BE2C (cell line): Measurements from ENCODE around the gene AUNIP.

Experiments used
- DNase-seq: peaks from one replicate; pipeline ENCODE4 v3.0.0-alpha.2; 2020
- H3K27me3 ChIP-seq: fragments of 250-450 bp; sonication (Bioruptor Pico); 2 replicates; pipeline ENCODE4 v1.5.1; 2020; ENCODE audit warnings: mild to moderate bottlenecking
- H3K36me3 ChIP-seq: fragments of 250-450 bp; sonication (Bioruptor Pico); 2 replicates; pipeline ENCODE4 v1.5.1; 2020; ENCODE audit warnings: mild to moderate bottlenecking
- H3K4me1 ChIP-seq: fragments of 250-450 bp; sonication (Bioruptor Pico); 2 replicates; pipeline ENCODE4 v1.5.1; 2020
- H3K4me3 ChIP-seq: 2 replicates; pipeline ENCODE4 v1.5.1; 2011; ENCODE audit warnings: low read depth, low read length
- H3K9me3 ChIP-seq: fragments of 250-450 bp; sonication (Bioruptor Pico); 2 replicates; pipeline ENCODE4 v1.5.1; 2020
- TF ChIP-seq, protein P1 (sequence below): IDR thresholded peaks from 2 replicates; pipeline ENCODE4 v1.5.1; 2012; ENCODE audit warnings: mild to moderate bottlenecking, low read depth, low read length

The AUNIP gene

DNA sequence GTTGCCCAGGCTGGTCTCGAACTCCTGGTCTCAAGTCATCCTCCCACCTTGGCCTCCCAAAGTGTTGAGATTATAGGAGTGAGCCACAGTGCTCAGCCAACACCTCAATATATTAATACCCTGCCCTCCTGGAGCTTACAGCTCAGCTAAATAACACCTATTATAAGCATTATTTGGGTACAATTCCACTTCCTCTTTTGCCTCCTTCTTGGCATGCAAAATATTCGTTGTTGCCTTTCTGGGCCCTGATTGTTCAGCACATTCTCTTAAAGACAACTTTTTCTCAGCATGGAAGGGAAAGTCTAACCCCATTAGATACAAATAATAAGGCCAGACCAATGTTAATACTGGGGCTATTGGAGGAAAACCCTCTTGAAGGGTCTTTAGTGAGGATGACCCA is 13.5 kb upstream of the AUNIP start:
- H3K4me1 ChIP-seq: no peaks in the 10 kb centered on the region
- H3K9me3 ChIP-seq: no peaks in the 10 kb centered on the region
- no peaks in the 10 kb centered on the region for H3K36me3 ChIP-seq
- TF ChIP-seq, protein P1, sequence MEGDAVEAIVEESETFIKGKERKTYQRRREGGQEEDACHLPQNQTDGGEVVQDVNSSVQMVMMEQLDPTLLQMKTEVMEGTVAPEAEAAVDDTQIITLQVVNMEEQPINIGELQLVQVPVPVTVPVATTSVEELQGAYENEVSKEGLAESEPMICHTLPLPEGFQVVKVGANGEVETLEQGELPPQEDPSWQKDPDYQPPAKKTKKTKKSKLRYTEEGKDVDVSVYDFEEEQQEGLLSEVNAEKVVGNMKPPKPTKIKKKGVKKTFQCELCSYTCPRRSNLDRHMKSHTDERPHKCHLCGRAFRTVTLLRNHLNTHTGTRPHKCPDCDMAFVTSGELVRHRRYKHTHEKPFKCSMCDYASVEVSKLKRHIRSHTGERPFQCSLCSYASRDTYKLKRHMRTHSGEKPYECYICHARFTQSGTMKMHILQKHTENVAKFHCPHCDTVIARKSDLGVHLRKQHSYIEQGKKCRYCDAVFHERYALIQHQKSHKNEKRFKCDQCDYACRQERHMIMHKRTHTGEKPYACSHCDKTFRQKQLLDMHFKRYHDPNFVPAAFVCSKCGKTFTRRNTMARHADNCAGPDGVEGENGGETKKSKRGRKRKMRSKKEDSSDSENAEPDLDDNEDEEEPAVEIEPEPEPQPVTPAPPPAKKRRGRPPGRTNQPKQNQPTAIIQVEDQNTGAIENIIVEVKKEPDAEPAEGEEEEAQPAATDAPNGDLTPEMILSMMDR: no peak
- DNase-seq: no peak
- no peaks in the 10 kb centered on the region for H3K27me3 ChIP-seq
- H3K4me3 ChIP-seq: no peak overlapping the region

DNA sequence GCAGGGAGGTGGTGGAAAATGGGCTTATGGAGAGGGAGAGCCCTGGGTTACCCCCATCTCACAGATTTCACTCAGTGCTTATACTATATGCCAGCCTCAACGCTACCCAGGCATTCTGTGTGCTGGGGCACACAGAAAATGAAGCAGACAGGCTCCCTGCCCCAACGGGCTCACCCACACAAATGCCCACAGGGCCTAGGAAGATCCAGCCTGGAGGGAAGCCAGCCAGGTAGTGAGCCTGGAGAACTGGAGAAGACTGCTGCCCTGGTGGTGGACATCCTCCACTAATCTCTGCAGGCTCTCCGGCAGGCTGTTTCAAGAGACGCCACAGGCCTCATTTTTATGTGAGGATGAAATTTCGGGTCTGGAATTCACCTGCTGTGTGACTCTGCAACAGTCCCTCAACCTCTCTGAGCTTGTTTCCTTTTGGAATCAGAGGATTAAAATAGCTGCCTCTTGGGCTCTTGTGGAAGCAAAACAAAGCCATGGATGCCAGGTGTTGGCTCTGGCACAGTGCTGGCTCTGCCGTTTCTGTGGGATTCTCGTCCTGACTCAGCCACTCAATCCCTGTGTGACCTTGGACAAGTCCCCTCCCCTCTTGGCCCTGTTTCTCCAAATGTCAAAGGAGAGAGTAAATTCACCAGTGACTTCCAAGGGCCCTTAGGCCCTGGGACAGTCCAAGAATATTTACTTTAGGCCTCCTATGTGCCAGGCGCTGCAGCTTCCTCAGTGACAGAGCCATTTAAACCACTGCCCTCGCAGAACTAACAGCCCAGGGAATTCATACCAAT is 12.6 kb upstream of the AUNIP start:
- TF ChIP-seq, protein P1: no peak
- Histone ChIP-seq H3K36me3 (no peaks in the 10 kb centered on the region), H3K4me3 (no peak overlapping the region), H3K9me3 (no peaks in the 10 kb centered on the region), H3K4me1 (no peaks in the 10 kb centered on the region), H3K27me3 (no peaks in the 10 kb centered on the region)
- no peak for DNase-seq

DNA sequence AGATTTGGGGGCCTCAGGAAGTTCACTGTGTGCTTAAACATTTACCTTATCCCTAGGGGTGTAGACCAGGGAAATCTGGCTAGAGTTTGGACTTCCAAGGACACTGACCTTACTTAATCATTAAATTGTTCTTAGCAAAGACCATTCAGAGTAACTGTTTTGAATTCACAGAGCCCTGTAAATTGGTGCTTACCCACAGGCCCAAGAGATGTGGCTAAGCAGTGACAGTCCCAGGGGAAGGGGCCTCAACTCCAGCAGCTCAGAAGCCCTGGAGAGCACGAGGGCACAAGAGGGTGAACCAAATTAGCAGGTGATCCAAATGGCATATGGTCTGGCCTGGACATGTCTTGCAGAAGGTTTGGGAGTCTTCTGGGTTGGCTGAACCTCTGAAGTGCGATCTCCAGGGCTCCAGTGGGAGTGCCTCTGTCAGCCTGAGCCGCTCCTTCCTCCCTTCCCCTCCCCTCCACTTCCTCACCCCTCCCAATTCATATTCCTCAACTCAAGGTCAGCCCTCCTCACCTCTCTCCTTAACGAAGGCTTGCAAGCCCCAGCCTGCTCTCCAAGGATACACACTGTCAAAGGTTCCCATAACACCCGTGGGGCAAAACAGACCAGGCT is 11.9 kb upstream of the AUNIP start:
- H3K4me3 ChIP-seq: no peak overlapping the region
- DNase-seq: no peak
- H3K27me3 ChIP-seq: no peaks in the 10 kb centered on the region
- no peaks in the 10 kb centered on the region for H3K4me1 ChIP-seq
- H3K9me3 ChIP-seq: no peaks in the 10 kb centered on the region
- no peaks in the 10 kb centered on the region for H3K36me3 ChIP-seq
- TF ChIP-seq, protein P1: no peak

DNA sequence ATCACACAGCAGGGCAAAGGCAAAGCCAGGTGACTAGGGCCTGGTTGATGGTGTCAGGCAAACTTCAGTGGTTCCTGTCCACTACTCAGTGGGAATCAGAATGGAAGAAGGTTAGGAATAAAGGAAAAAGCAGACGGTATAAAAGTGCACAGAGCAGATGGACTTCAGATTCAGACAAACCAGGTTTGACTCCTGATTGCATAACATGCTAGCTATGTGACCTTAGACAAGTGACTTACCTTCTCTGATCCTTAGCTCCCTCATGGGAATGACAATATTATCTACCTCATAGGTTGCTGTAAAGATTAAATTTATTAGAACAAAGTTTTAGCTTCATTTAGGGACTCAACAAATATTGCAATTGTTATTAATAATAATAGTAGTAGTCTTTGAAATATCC is 11.4 kb upstream of the AUNIP start:
- no peak overlapping the region for H3K4me3 ChIP-seq
- no peaks in the 10 kb centered on the region for H3K4me1 ChIP-seq
- TF ChIP-seq, protein P1: no peak

DNA sequence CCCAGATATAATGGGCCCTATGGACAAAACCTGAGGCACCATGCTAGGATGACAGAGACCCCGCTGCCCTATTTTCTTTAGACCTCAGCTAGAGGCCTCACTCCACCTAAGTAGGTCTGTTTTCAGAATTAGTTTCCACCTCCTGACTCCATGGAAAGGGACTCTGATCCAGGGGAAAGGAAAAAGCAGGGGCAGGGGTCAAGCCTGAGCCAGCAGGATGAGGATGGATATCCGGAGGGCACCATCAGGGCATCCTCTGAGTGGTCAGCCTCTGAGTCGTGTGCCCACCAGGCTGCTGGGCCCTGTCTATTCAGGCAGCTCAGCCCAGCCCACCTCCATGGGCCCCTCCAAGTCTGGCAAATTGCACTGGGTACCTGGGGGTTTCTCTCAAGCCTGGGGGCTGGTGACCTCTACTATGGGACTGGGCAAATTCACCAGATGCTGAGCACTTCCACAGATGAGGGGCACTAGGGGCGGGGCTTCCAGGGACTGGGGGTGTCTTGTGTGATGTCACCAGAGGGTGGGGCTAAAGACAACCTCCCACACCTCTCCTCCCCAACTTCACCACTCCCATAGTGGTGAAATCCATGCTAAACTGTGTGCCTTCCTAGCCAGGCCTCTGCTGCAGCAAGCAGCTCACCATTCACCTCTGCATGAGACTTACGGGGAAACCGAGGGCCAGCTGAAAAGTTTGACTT is 10.8 kb upstream of the AUNIP start:
- Histone ChIP-seq H3K4me1 (no peaks in the 10 kb centered on the region), H3K4me3 (no peak overlapping the region), H3K36me3 (no peaks in the 10 kb centered on the region), H3K9me3 (no peaks in the 10 kb centered on the region), H3K27me3 (no peaks in the 10 kb centered on the region)
- TF ChIP-seq, protein P1: no peak
- DNase-seq: no peak

More for the DNA sequence above, 11.4 kb upstream of the AUNIP start:
- H3K27me3 ChIP-seq: no peaks in the 10 kb centered on the region
- no peaks in the 10 kb centered on the region for H3K9me3 ChIP-seq
- H3K36me3 ChIP-seq: no peaks in the 10 kb centered on the region
- DNase-seq: no peak
